Right cardiac atrium (tissue), 5 donors: Measurements from ENCODE around the gene ITPR1. TPM values are rescaled to one million over a fixed set of nuclear protein-coding genes. Genes with fewer than 3 reads are reported as not detected.
"Not testable (repeated sequence)": the region's sequence is repeated elsewhere in the genome, so short reads cannot be mapped to it uniquely, and the experiment has no call there.

Experiments used
- ATAC-seq, 2 donors: fragments of 200-7000 bp; cut with Tn5 transposase; one replicate each; pipeline versions ENCODE4 v1.8.0 to v1.9.1; 2020; ENCODE audit warnings: moderate library complexity in 2 of 2, mild to moderate bottlenecking in 1 of 2
- DNase-seq, 3 donors: peaks; one replicate each; pipeline ENCODE4 v3.0.0-alpha.2; 2020
- H3K27ac ChIP-seq: one replicate; pipeline ENCODE4 v1.5.1; 2013; ENCODE audit warnings: mild to moderate bottlenecking, low read length, control low read depth, moderate library complexity
- H3K27me3 ChIP-seq: one replicate; pipeline ENCODE4 v1.6.1; 2013; ENCODE audit not compliant: control insufficient read depth, insufficient read depth
- H3K4me1 ChIP-seq: one replicate; pipeline ENCODE4 v1.6.1; 2013; ENCODE audit warnings: low read length; ENCODE audit not compliant: control insufficient read depth, insufficient read depth
- H3K4me3 ChIP-seq: one replicate; pipeline ENCODE4 v1.5.1; 2013; ENCODE audit warnings: low read length, control low read depth
- H3K9me3 ChIP-seq: one replicate; pipeline ENCODE4 v1.6.1; 2013; ENCODE audit warnings: low read length; ENCODE audit not compliant: control insufficient read depth
- WGBS: extraction: QIAGEN DNeasy Blood & Tissue Kit; methylation state at CpG from one replicate; pipeline ENCODE4 v1.1.7; 2013; 5-methylcytosine and 5-hydroxymethylcytosine counted together
- intact Hi-C, 4 donors: fragments of 100-400 bp; cut with DNase I; formaldehyde crosslinking; loops; one replicate each; pipeline versions ENCODE4 v1.11.0 to v1.14.0; 2022 to 2023
- polyA plus RNA-seq: library from polyadenylated mRNA; stranded (reverse); fragments of 200-250 nt; gene quantifications from one replicate; pipeline ENCODE4 v1.2.3, GENCODE V29; 2013
- total RNA-seq, 4 donors: library from RNA; stranded (reverse); fragmentation: NEBNext Ultra II Directional; extraction: Animal tissue kit (Norgen Biotek cat#: 25700); gene quantifications; one replicate each; pipeline ENCODE4 v1.2.1, GENCODE V29; 2021
- donor health status: healthy with polysubstance abuse.
- donor health status: DM: no; HTN: yes; CAD: no.
- donor health status: DM: no; HTN: no; CAD: no.
- donor health status: DM: no; HTN: yes; CAD: no; lungs with severe emphysema.
- donor health status: DM: yes; HTN: yes; CAD: no.

The ITPR1 gene
- total and polyA plus RNA-seq, 5 donors = 13.9 to 59.0 (median 39.5) TPM

- 65% methylated on average over 8 of the region's 8 CpGs for WGBS
- H3K4me1 ChIP-seq = peaks cover 18% of the 10 kb centered on the region
- peak in 1 of 3 donors; percentile 48 for DNase-seq
- intact Hi-C loops = no loop called here
- no peak overlapping the region for H3K4me3 ChIP-seq
- no peak overlapping the region for H3K27ac ChIP-seq
- ATAC-seq = no peak
- no peaks in the 10 kb centered on the region for H3K9me3 ChIP-seq
- no peaks in the 10 kb centered on the region for H3K27me3 ChIP-seq
Measured at GRCh38 chr3:4587061-4587837, 94.1 kb downstream of the ITPR1 start.

- intact Hi-C loops = no loop called here
- H3K27ac ChIP-seq = no peak overlapping the region
Measured at GRCh38 chr3:4587838-4588105, 94.6 kb downstream of the ITPR1 start.

DNA sequence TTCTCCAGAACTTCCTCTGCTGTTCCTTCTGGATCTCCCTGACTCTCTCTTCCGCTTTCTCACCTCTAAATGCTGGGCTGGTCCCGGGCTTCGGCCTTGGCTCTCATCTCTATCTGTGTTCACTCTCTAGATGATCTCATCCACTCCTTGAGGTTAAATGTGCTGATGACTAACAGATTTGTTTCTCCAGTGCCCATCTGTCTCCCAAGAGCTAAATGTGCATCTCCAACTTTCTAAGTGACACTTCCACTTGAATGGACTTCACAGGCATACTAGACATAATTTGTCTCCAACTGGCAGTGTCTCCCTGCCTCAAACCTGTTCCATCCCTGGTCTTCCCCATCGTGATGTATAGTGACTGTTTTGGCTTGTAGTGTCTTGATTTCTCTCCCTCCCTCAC is 95.3 kb downstream of the ITPR1 start:
- ATAC-seq = peak; percentile 32 to 47
- no peak overlapping the region for H3K4me3 ChIP-seq
- peaks cover 15% of the 10 kb centered on the region for H3K4me1 ChIP-seq
- no peak overlapping the region for H3K27ac ChIP-seq
- no peaks in the 10 kb centered on the region for H3K9me3 ChIP-seq
- no peaks in the 10 kb centered on the region for H3K27me3 ChIP-seq
- no peak for DNase-seq
- WGBS = 42% methylated on average over 4 of the region's 4 CpGs
- intact Hi-C loops = no loop called here

More at GRCh38 chr3:4587838-4588105, 94.6 kb downstream of the ITPR1 start:
- Histone ChIP-seq H3K27me3 (no peaks in the 10 kb centered on the region), H3K9me3 (no peaks in the 10 kb centered on the region), H3K4me1 (peaks cover 15% of the 10 kb centered on the region), H3K4me3 (no peak overlapping the region)
- DNase-seq = no peak
- ATAC-seq = no peak

GRCh38 chr3:4589475-4590097 is 96.4 kb downstream of the ITPR1 start:
- Histone ChIP-seq H3K27ac (peak overlapping the region; percentile 48), H3K4me1 (peaks cover 13% of the 10 kb centered on the region), H3K4me3 (no peak overlapping the region), H3K27me3 (no peaks in the 10 kb centered on the region), H3K9me3 (no peaks in the 10 kb centered on the region)
- DNase-seq (peak in 1 of 3 donors; percentile 78), ATAC-seq (peak; percentile 54 to 82)
- 36% methylated on average over 4 of the region's 4 CpGs for WGBS
- intact Hi-C loops = no loop called here

- DNase-seq, intact Hi-C loops, H3K27ac ChIP-seq, H3K4me3 ChIP-seq, H3K27me3 ChIP-seq, ATAC-seq, H3K9me3 ChIP-seq: not testable (repeated sequence)
- 94% methylated on average over 2 of the region's 2 CpGs for WGBS
- H3K4me1 ChIP-seq = peaks cover 13% of the 10 kb centered on the region
Measured at GRCh38 chr3:4590849-4591248, 97.7 kb downstream of the ITPR1 start.

DNA sequence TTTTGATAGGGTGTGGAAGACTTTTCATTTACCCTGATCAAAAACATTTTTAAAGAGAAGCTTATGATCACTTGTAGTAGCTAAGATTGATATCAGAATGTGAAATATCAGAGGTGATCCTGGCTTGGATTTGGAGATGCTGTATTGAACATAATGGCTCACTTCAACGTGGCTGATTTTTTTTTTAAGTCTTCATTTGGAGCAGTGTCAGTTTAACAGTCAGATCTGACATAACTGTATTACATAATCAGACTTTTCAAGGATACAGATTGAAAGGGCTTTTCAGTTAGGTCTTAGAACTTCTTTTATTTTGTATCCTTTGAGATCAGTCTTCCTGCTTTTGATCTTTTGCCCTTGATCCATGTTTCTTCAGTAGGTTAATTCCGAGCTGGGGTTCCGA is 98.5 kb downstream of the ITPR1 start:
- H3K27me3 ChIP-seq = no peaks in the 10 kb centered on the region
- intact Hi-C loops = no loop called here
- ATAC-seq = no peak
- no peak overlapping the region for H3K4me3 ChIP-seq
- 69% methylated on average over 3 of the region's 3 CpGs for WGBS
- DNase-seq = no peak
- H3K27ac ChIP-seq = no peak overlapping the region
- H3K4me1 ChIP-seq = peaks cover 13% of the 10 kb centered on the region
- H3K9me3 ChIP-seq = no peaks in the 10 kb centered on the region

GRCh38 chr3:4593014-4593413 is 99.9 kb downstream of the ITPR1 start:
- DNase-seq (no peak), ATAC-seq (no peak)
- peaks cover 13% of the 10 kb centered on the region for H3K4me1 ChIP-seq
- intact Hi-C loops = no loop called here
- no peak overlapping the region for H3K4me3 ChIP-seq
- H3K9me3 ChIP-seq = no peaks in the 10 kb centered on the region
- H3K27ac ChIP-seq = no peak overlapping the region
- WGBS = 95% methylated on average over 5 of the region's 5 CpGs
- no peaks in the 10 kb centered on the region for H3K27me3 ChIP-seq

DNA sequence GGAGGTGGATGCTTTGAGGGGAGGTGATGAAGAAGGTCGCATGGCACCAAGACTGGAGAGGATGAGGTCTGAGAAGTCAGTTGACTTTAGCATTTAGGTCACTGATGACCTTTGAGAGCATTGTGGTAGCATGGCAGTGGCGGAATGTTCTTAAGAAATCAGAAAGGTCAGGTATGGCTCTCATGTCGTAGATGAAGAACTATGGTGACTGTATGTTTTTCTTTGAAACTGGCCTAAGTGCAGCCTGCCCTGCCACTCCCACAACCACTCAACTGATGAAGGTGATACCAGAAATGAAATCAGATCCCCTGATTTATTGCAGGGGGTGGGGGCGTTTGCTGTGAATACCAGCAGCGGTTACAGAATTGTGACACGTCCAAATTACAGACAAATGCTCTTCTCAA is 102.6 kb downstream of the ITPR1 start:
- no peak for ATAC-seq

DNA sequence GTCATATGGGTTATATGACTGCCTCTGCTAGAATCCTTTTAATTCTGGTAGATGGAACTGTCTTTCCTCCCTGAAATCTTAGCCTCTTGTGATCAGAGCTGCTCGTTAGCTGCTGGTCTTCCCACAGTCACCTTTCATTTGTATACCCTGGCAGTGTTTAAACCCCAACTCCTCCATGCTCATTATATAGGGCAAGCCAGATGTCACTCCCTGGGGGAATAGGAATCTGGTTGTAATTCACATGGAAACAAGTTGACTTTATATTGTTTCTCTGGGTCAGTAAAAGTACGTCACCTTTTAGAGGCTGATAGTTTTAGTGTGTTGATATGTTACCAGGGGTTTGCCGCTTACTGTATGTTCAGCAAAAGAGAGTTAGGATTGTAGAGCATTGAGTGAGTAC is 103.5 kb downstream of the ITPR1 start:
- no peaks in the 10 kb centered on the region for H3K4me1 ChIP-seq
- H3K27me3 ChIP-seq = no peaks in the 10 kb centered on the region
- intact Hi-C loops = no loop called here
- no peaks in the 10 kb centered on the region for H3K9me3 ChIP-seq
- no peak overlapping the region for H3K4me3 ChIP-seq
- H3K27ac ChIP-seq = no peak overlapping the region
- WGBS = 55% methylated on average over 3 of the region's 3 CpGs
- ATAC-seq (no peak), DNase-seq (no peak)

More for the DNA sequence above, 102.6 kb downstream of the ITPR1 start:
- no peak for DNase-seq
- no peak overlapping the region for H3K27ac ChIP-seq
- H3K4me1 ChIP-seq = no peaks in the 10 kb centered on the region
- 94% methylated on average over 6 of the region's 6 CpGs for WGBS
- H3K27me3 ChIP-seq = no peaks in the 10 kb centered on the region
- no peaks in the 10 kb centered on the region for H3K9me3 ChIP-seq
- intact Hi-C loops = no loop called here
- no peak overlapping the region for H3K4me3 ChIP-seq

DNA sequence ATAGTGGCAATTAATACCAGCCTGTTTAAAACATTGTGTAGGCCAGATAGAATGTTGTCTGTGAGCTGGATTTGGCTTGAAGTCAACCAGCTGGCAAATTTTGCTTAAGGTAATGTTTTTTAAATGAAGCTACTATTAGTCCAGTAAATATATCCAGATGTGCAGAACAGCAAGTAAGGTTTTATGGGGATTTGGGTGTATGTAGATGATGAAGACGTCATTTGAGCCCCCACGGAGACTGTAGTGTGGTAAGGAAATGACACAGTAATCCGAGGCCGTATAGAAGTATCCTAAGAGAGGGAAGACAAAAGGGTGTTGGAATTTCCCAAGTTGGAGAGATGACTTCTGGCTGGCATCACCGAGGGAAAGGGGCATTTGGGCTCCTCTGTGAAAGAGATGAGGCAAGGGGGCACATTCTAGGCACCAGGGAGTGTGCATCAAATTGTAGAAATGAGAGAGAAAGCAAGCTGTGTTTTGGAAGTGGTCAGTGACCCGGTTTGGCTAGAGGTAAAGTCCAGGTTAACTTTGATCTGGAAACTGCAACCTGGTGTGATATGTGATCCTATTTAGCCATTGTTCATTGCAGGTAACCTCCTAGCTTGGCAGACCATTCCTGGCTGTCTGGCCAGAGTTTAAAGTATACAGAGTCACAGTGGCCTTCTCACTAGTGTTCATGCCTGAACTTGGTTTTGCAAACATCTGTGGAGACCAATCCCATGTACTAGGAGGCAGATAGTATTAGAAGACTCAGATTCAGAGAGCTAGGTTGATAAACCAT is 104.2 kb downstream of the ITPR1 start:
- H3K27me3 ChIP-seq = no peaks in the 10 kb centered on the region
- no peak for DNase-seq
- no peak overlapping the region for H3K4me3 ChIP-seq
- intact Hi-C loops = no loop called here
- H3K9me3 ChIP-seq = no peaks in the 10 kb centered on the region
- H3K27ac ChIP-seq = no peak overlapping the region
- WGBS = 62% methylated on average over 6 of the region's 6 CpGs
- ATAC-seq = no peak
- H3K4me1 ChIP-seq = no peaks in the 10 kb centered on the region

GRCh38 chr3:4598232-4598631 is 105.1 kb downstream of the ITPR1 start:
- WGBS = 96% methylated on average over 5 of the region's 5 CpGs
- H3K4me1 ChIP-seq, intact Hi-C loops, H3K27me3 ChIP-seq, H3K9me3 ChIP-seq, DNase-seq, H3K4me3 ChIP-seq, H3K27ac ChIP-seq, ATAC-seq: not testable (repeated sequence)
